ENCODE results near the gene MOB3A.

GRCh38 chr19:2079865-2080301, 16.2 kb downstream of the MOB3A start:
- TF ChIP-seq, protein P1, sequence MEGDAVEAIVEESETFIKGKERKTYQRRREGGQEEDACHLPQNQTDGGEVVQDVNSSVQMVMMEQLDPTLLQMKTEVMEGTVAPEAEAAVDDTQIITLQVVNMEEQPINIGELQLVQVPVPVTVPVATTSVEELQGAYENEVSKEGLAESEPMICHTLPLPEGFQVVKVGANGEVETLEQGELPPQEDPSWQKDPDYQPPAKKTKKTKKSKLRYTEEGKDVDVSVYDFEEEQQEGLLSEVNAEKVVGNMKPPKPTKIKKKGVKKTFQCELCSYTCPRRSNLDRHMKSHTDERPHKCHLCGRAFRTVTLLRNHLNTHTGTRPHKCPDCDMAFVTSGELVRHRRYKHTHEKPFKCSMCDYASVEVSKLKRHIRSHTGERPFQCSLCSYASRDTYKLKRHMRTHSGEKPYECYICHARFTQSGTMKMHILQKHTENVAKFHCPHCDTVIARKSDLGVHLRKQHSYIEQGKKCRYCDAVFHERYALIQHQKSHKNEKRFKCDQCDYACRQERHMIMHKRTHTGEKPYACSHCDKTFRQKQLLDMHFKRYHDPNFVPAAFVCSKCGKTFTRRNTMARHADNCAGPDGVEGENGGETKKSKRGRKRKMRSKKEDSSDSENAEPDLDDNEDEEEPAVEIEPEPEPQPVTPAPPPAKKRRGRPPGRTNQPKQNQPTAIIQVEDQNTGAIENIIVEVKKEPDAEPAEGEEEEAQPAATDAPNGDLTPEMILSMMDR (IDR thresholded peaks at IDR 0.05; ENCODE audit: low read depth, low read length), result no peak
- TF ChIP-seq EZH2phosphoT487 (IDR thresholded peaks at IDR 0.05; ENCODE audit: low read depth), result no peak

All from OCI-LY3 (cell line).